ENCODE measurements around the gene PTGDR.

PTGDR gene

GRCh38 chr14:52266782-52267181, 716 bp upstream of the PTGDR start:
- TF ChIP-seq CTCF (IDR thresholded peaks at IDR 0.05; ENCODE audit: low read depth, low read length) = no peak
- Histone ChIP-seq H3K9me3 (no peaks in the 10 kb centered on the region), H3K4me3 (ENCODE audit: low read depth, low read length) (no peak overlapping the region), H3K4me1 (no peaks in the 10 kb centered on the region), H3K36me3 (no peaks in the 10 kb centered on the region), H3K27me3 (peaks cover 32% of the 10 kb centered on the region)
- no peak for DNase-seq

- TF ChIP-seq CTCF (IDR thresholded peaks at IDR 0.05; ENCODE audit: low read depth, low read length) = no peak
- Histone ChIP-seq H3K4me3 (ENCODE audit: low read depth, low read length) (no peak overlapping the region), H3K36me3 (no peaks in the 10 kb centered on the region), H3K4me1 (no peaks in the 10 kb centered on the region), H3K9me3 (no peaks in the 10 kb centered on the region), H3K27me3 (peaks cover 32% of the 10 kb centered on the region)
- DNase-seq = peak; percentile 11
Observed at GRCh38 chr14:52268279-52269061, 972 bp downstream of the PTGDR start.

GRCh38 chr14:52269100-52269499, 1.6 kb downstream of the PTGDR start:
- Histone ChIP-seq H3K4me1 (no peaks in the 10 kb centered on the region), H3K36me3 (no peaks in the 10 kb centered on the region), H3K4me3 (ENCODE audit: low read depth, low read length) (no peak overlapping the region), H3K9me3 (no peaks in the 10 kb centered on the region), H3K27me3 (peaks cover 32% of the 10 kb centered on the region)
- DNase-seq = no peak
- TF ChIP-seq CTCF (IDR thresholded peaks at IDR 0.05; ENCODE audit: low read depth, low read length) = no peak

GRCh38 chr14:52269982-52270381, 2.5 kb downstream of the PTGDR start:
- Histone ChIP-seq H3K9me3 (no peaks in the 10 kb centered on the region), H3K36me3 (no peaks in the 10 kb centered on the region), H3K4me1 (no peaks in the 10 kb centered on the region), H3K27me3 (peaks cover 32% of the 10 kb centered on the region), H3K4me3 (ENCODE audit: low read depth, low read length) (no peak overlapping the region)
- no peak for DNase-seq
- TF ChIP-seq CTCF (IDR thresholded peaks at IDR 0.05; ENCODE audit: low read depth, low read length) = no peak

- H3K4me1 ChIP-seq = no peaks in the 10 kb centered on the region
- no peak overlapping the region for H3K4me3 ChIP-seq (ENCODE audit: low read depth, low read length)
- TF ChIP-seq CTCF (IDR thresholded peaks at IDR 0.05; ENCODE audit: low read depth, low read length) = no peak
- H3K36me3 ChIP-seq = no peaks in the 10 kb centered on the region
- peaks cover 32% of the 10 kb centered on the region for H3K27me3 ChIP-seq
- DNase-seq = no peak
- no peaks in the 10 kb centered on the region for H3K9me3 ChIP-seq
Observed at GRCh38 chr14:52271538-52271937, 4.0 kb downstream of the PTGDR start.

- no peak for DNase-seq
- Histone ChIP-seq H3K4me3 (ENCODE audit: low read depth, low read length) (no peak overlapping the region), H3K36me3 (no peaks in the 10 kb centered on the region), H3K27me3 (peaks cover 28% of the 10 kb centered on the region), H3K9me3 (no peaks in the 10 kb centered on the region), H3K4me1 (no peaks in the 10 kb centered on the region)
- peak; percentile 22; the same call in 1 of the 2 replicates for TF ChIP-seq CTCF (IDR thresholded peaks at IDR 0.05; ENCODE audit: low read depth, low read length)
Observed at GRCh38 chr14:52272375-52272774, 4.9 kb downstream of the PTGDR start.
